HepG2 (cell line): Measurements from ENCODE around the gene MSI2. TPM values are rescaled to one million over a fixed set of nuclear protein-coding genes. Genes with fewer than 3 reads are reported as not detected.

Source experiments
- AKAP8 ChIP-seq: sonication (generic); formaldehyde crosslinking; IDR thresholded peaks from 2 replicates; pipeline ENCODE4 v1.5.1; 2020; ENCODE audit warnings: mild to moderate bottlenecking, missing genetic modification reagents
- CHD4 ChIP-seq: fragments of 200-600 bp; sonication (generic); IDR thresholded peaks from 2 replicates; pipeline ENCODE4 v1.7.0; 2017; ENCODE audit warnings: mild to moderate bottlenecking, low read length, borderline replicate concordance
- FLYWCH1 ChIP-seq: sonication (generic); formaldehyde crosslinking; IDR thresholded peaks from 2 replicates; pipeline ENCODE4 v1.8.1; 2023; ENCODE audit warnings: mild to moderate bottlenecking, missing genetic modification reagents
- FOXM1 ChIP-seq: sonication (generic); formaldehyde crosslinking; IDR thresholded peaks from 2 replicates; pipeline ENCODE4 v1.5.0; 2020; ENCODE audit warnings: missing genetic modification reagents
- GABPA ChIP-seq, 2 experiments: IDR thresholded peaks; 2 replicates each; pipeline ENCODE4 v1.6.1; 2011 to 2016; ENCODE audit warnings: low read depth in 2 of 2, low read length in 1 of 2, missing biosample characterization in 1 of 2, missing genetic modification characterization in 1 of 2
- GZF1 ChIP-seq: sonication (generic); formaldehyde crosslinking; IDR thresholded peaks from 2 replicates; pipeline ENCODE4 v1.5.1; 2020; ENCODE audit warnings: mild to moderate bottlenecking, missing genetic modification reagents
- HNRNPK ChIP-seq: fragments of 200-400 bp; formaldehyde crosslinking; IDR thresholded peaks from 2 replicates; pipeline ENCODE4 v1.6.1; 2018; ENCODE audit warnings: low read length, low read depth, moderate library complexity, mild to moderate bottlenecking; ENCODE audit not compliant: poor library complexity, severe bottlenecking
- KAT7 ChIP-seq: IDR thresholded peaks from 2 replicates; pipeline ENCODE4 v1.6.1; 2018; ENCODE audit warnings: borderline replicate concordance, missing compliant biosample characterization
- MIER3 ChIP-seq: IDR thresholded peaks from 2 replicates; pipeline ENCODE4 v1.6.1; 2016; ENCODE audit warnings: missing compliant biosample characterization, borderline replicate concordance
- SAFB2 ChIP-seq: sonication (generic); formaldehyde crosslinking; IDR thresholded peaks from 2 replicates; pipeline ENCODE4 v1.5.1; 2020; ENCODE audit warnings: missing genetic modification reagents, low read depth, mild to moderate bottlenecking, borderline replicate concordance
- ZFP1 ChIP-seq: IDR thresholded peaks from 2 replicates; pipeline ENCODE4 v1.6.1; 2016
- ZMYM3 ChIP-seq: sonication (generic); formaldehyde crosslinking; IDR thresholded peaks from 2 replicates; pipeline ENCODE4 v1.5.1; 2020; ENCODE audit warnings: mild to moderate bottlenecking, missing genetic modification reagents
- ZNF142 ChIP-seq: sonication (generic); formaldehyde crosslinking; IDR thresholded peaks from 2 replicates; pipeline ENCODE4 v1.4.0; 2020; ENCODE audit warnings: missing genetic modification reagents
- ZNF512B ChIP-seq: sonication (generic); formaldehyde crosslinking; IDR thresholded peaks from 2 replicates; pipeline ENCODE4 v1.5.1; 2020; ENCODE audit warnings: missing genetic modification reagents, mild to moderate bottlenecking, borderline replicate concordance
- ZNF547 ChIP-seq: sonication (generic); formaldehyde crosslinking; IDR thresholded peaks from 2 replicates; pipeline ENCODE4 v1.5.1; 2020; ENCODE audit warnings: mild to moderate bottlenecking, missing genetic modification reagents
- ZNF605 ChIP-seq: sonication (generic); formaldehyde crosslinking; IDR thresholded peaks from 2 replicates; pipeline ENCODE4 v1.8.0; 2022; ENCODE audit warnings: mild to moderate bottlenecking, missing genetic modification reagents
- ZNF709 ChIP-seq: sonication (generic); formaldehyde crosslinking; IDR thresholded peaks from 2 replicates; pipeline ENCODE4 v1.5.0; 2020; ENCODE audit warnings: mild to moderate bottlenecking, missing genetic modification reagents
- ZNF850 ChIP-seq: sonication (generic); formaldehyde crosslinking; conservative IDR thresholded peaks from 2 replicates; pipeline ENCODE4 v1.9.0; 2021; ENCODE audit warnings: mild to moderate bottlenecking, missing genetic modification reagents
- polyA plus RNA-seq, 8 experiments: library from polyadenylated mRNA; depleted of rRNA in 3 of 8; stranded (reverse) in 7 of 8; unstranded in 1 of 8; fragments of >200 nt; fragmentation: Illumina TruSeq in 4 of 8; extraction: Trizol in 4 of 8; gene quantifications; 2 replicates each; pipeline versions ENCODE4 v1.2.1 to v1.2.3, GENCODE V29; 2011 to 2016; ENCODE audit warnings: low read depth in 4 of 8, missing spikeins in 1 of 8, mixed read lengths in 1 of 8; ENCODE audit not compliant: insufficient read depth in 1 of 8
- total RNA-seq, 5 experiments: library from RNA; depleted of rRNA; stranded (reverse); fragments of >200 nt; fragmentation: Illumina TruSeq; extraction: Trizol; gene quantifications; 2 replicates each; pipeline ENCODE4 v1.2.3, GENCODE V29; 2016; ENCODE audit warnings: low read depth in 1 of 5
- TF ChIP-seq, protein P1 (sequence below): sonication (generic); formaldehyde crosslinking; IDR thresholded peaks from 2 replicates; pipeline ENCODE4 v1.4.0; 2020; ENCODE audit warnings: missing genetic modification reagents

The MSI2 gene
- total and polyA plus RNA-seq, 2 of the 13 experiments (the other 11 are each of a cell fraction or from before 2014, with no cell fraction given), result 77.5 to 78.4 TPM

DNA sequence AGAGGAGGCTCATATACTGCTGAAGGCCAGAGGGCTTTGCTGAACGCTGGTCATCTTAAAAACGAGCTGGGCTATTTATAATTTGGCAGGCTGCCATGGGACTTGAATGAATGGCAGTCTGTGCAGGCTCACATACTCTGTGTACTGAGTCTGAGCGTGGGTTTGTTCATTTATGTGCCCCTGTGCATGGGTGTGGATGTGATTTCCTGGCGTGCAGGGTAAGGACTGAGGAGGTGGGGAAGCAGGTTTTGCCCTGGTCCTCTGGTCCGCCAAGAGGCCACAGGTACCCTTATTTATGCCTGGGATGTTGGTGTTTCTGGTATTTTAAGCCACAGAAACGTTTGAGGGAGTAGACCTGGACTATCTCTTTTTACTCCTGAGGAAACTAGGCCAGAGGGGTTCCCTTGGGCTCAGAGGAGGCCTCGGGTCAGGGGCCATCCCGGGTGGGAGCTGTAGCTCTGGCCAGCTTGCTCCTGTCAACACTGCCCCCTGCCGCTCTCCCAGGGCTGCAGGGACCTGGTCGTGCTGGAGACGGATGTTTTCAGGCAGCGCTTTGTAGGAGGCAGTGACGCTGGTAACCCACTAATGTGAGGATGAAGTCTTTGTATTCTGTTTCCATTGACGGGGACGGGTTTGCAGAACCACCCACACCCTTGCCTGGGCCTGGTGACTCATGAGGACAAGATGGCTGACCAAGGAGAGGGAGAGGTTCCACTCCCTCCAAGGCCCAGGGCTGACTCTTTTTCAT lies 184.4 kb downstream of the MSI2 start (continued):
- TF ChIP-seq ZNF547 (CRISPR knock-in tag), result no peak; the same call in 1 of the 2 replicates
- TF ChIP-seq, protein P1, sequence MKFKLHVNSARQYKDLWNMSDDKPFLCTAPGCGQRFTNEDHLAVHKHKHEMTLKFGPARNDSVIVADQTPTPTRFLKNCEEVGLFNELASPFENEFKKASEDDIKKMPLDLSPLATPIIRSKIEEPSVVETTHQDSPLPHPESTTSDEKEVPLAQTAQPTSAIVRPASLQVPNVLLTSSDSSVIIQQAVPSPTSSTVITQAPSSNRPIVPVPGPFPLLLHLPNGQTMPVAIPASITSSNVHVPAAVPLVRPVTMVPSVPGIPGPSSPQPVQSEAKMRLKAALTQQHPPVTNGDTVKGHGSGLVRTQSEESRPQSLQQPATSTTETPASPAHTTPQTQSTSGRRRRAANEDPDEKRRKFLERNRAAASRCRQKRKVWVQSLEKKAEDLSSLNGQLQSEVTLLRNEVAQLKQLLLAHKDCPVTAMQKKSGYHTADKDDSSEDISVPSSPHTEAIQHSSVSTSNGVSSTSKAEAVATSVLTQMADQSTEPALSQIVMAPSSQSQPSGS, result no peak
- no peak for TF ChIP-seq ZNF142
- TF ChIP-seq ZNF605 (CRISPR knock-in tag), result 0 out of 2 replicates have a peak, but pooled peaks have one; percentile 44
- no peak for TF ChIP-seq SAFB2 (CRISPR knock-in tag)
- 0 out of 2 replicates have a peak, but pooled peaks have one; percentile 22 for TF ChIP-seq MIER3 (CRISPR knock-in tag)
- no peak for TF ChIP-seq HNRNPK
- no peak for TF ChIP-seq AKAP8
- TF ChIP-seq ZNF512B (CRISPR knock-in tag), result no peak
- TF ChIP-seq GABPA (IDR thresholded peaks at IDR 0.05; ENCODE audit: low read depth, low read length), result no peak
- TF ChIP-seq GABPA (CRISPR knock-in tag; IDR thresholded peaks at IDR 0.05; ENCODE audit: low read depth), result no peak
- TF ChIP-seq ZMYM3 (CRISPR knock-in tag), result 0 out of 2 replicates have a peak, but pooled peaks have one; percentile 5
- TF ChIP-seq ZFP1 (CRISPR knock-in tag), result no peak
- TF ChIP-seq GZF1 (CRISPR knock-in tag), result no peak
- TF ChIP-seq FLYWCH1, result no peak
- peak; percentile 26 for TF ChIP-seq CHD4
- TF ChIP-seq KAT7 (CRISPR knock-in tag), result no peak
- TF ChIP-seq ZNF850, result no peak
- no peak for TF ChIP-seq ZNF709 (CRISPR knock-in tag)
- TF ChIP-seq FOXM1, result no peak
